ENCODE measurements around the gene TARBP1. TPM values are rescaled to one million over a fixed set of nuclear protein-coding genes. Genes with fewer than 3 reads are reported as not detected.
"Not testable (repeated sequence)": the region's sequence is repeated elsewhere in the genome, so short reads cannot be mapped to it uniquely, and the experiment has no call there.

Gene TARBP1
- total RNA-seq, 2 experiments from 2014 or later = 38.4 to 40.9 TPM

DNA sequence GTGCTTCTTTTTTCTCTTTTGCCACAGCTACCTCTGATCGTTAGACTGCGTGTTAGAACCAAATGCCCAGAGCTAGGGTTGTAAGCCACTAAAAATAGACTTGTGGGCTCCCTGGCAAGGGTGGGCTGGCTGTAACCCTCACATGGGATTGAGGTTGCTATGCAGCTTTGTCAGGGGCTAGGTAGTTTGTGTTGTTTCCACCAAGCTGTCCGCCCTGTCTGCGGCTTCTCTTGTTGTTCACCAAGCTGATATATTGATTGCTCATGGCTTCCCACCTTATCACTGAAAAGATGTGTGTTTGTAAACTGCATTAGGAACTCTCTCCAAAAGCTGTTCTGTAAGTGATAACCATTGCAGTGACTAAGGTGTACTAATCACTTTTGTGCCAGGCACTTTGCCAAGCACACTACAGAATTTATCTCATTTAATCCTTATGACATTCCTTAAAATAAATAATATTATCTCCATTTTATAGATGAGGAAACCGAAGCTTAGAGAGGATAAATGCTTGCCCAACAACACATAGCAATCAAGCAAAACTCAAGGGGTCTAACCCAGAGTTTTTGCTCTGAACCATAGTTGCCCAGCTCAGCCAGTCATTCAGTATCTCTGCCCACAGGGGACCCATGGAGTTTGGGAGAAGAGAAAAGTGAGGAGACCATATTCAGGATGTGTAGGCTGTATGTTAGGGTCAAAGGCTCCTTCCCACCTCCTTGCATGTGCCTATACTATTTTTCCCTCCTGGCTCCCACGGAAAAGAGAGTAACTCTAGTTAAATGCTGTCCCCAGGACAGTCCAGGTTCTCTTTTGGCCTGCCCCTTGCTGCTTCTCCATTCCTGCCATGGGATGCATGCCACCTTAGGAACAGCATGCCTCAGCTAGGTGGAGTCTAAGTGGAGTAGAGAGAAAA is 42.2 kb upstream of the TARBP1 start:
- H3K4me1 Mint-ChIP-seq (ENCODE audit: low read depth) = peaks cover 6% of the 10 kb centered on the region
- TF ChIP-seq, protein P1, sequence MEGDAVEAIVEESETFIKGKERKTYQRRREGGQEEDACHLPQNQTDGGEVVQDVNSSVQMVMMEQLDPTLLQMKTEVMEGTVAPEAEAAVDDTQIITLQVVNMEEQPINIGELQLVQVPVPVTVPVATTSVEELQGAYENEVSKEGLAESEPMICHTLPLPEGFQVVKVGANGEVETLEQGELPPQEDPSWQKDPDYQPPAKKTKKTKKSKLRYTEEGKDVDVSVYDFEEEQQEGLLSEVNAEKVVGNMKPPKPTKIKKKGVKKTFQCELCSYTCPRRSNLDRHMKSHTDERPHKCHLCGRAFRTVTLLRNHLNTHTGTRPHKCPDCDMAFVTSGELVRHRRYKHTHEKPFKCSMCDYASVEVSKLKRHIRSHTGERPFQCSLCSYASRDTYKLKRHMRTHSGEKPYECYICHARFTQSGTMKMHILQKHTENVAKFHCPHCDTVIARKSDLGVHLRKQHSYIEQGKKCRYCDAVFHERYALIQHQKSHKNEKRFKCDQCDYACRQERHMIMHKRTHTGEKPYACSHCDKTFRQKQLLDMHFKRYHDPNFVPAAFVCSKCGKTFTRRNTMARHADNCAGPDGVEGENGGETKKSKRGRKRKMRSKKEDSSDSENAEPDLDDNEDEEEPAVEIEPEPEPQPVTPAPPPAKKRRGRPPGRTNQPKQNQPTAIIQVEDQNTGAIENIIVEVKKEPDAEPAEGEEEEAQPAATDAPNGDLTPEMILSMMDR (IDR thresholded peaks at IDR 0.05) = no peak
- no peak for ATAC-seq (ENCODE audit: poor library complexity)
- Histone ChIP-seq H3K36me3 (ENCODE audit: insufficient read depth, low read length) (no peaks in the 10 kb centered on the region), H3K27me3 (ENCODE audit: control insufficient read depth in 1 of 2, insufficient read depth in 2 of 2, low read length in 2 of 2) (no peaks in the 10 kb centered on the region), H3K4me1 (ENCODE audit: insufficient read depth, low read length) (peaks cover 16% of the 10 kb centered on the region), H3K4me3 (ENCODE audit: low read length) (no peak overlapping the region), H3K27ac (ENCODE audit: low read depth in 1 of 2, low read length in 2 of 2) (no peak overlapping the region), H3K9me3 (ENCODE audit: control insufficient read depth in 1 of 2, insufficient read depth in 1 of 2, low read length in 2 of 2) (no peaks in the 10 kb centered on the region)
- intact Hi-C loops (cut with DNase I, micrococcal nuclease) = no loop called here
- H3K27me3 Mint-ChIP-seq = no peaks in the 10 kb centered on the region
- POLR2A ChIA-PET = no interaction called here
- no peaks in the 10 kb centered on the region for H3K36me3 Mint-ChIP-seq (ENCODE audit: low read depth)
- DNase-seq = no peak
- H3K9me3 Mint-ChIP-seq = no peaks in the 10 kb centered on the region
- H3K4me3 Mint-ChIP-seq = no peak overlapping the region
- CTCF ChIA-PET = no interaction called here
- H3K27ac Mint-ChIP-seq = no peak overlapping the region

GRCh38 chr1:234519506-234519905 is 40.5 kb upstream of the TARBP1 start:
- POLR2A ChIA-PET = no interaction called here
- H3K27me3 Mint-ChIP-seq = no peaks in the 10 kb centered on the region

GRCh38 chr1:234518876-234519275 is 39.9 kb upstream of the TARBP1 start:
- no peak overlapping the region for H3K27ac ChIP-seq (ENCODE audit: low read depth in 1 of 2, low read length in 2 of 2)
- CTCF ChIA-PET = no interaction called here
- H3K4me1 Mint-ChIP-seq (ENCODE audit: low read depth) = no peaks in the 10 kb centered on the region
- DNase-seq = no peak
- H3K36me3 Mint-ChIP-seq (ENCODE audit: low read depth) = no peaks in the 10 kb centered on the region
- TF ChIP-seq, protein P1 (IDR thresholded peaks at IDR 0.05) = no peak
- no peaks in the 10 kb centered on the region for H3K27me3 Mint-ChIP-seq
- H3K4me3 ChIP-seq (ENCODE audit: low read length) = no peak overlapping the region
- intact Hi-C loops (cut with DNase I, micrococcal nuclease) = no loop called here
- H3K27me3 ChIP-seq (ENCODE audit: control insufficient read depth in 1 of 2, insufficient read depth in 2 of 2, low read length in 2 of 2) = no peaks in the 10 kb centered on the region
- no peak overlapping the region for H3K27ac Mint-ChIP-seq
- H3K4me1 ChIP-seq (ENCODE audit: insufficient read depth, low read length) = peaks cover 16% of the 10 kb centered on the region
- POLR2A ChIA-PET = no interaction called here
- no peak for ATAC-seq (ENCODE audit: poor library complexity)
- no peaks in the 10 kb centered on the region for H3K9me3 Mint-ChIP-seq
- H3K4me3 Mint-ChIP-seq = no peak overlapping the region
- H3K36me3 ChIP-seq (ENCODE audit: insufficient read depth, low read length) = no peaks in the 10 kb centered on the region
- H3K9me3 ChIP-seq (ENCODE audit: control insufficient read depth in 1 of 2, insufficient read depth in 1 of 2, low read length in 2 of 2) = no peaks in the 10 kb centered on the region

More at GRCh38 chr1:234519506-234519905, 40.5 kb upstream of the TARBP1 start:
- Mint-ChIP-seq H3K27ac (no peak overlapping the region), H3K4me3 (no peak overlapping the region), H3K4me1 (ENCODE audit: low read depth) (no peaks in the 10 kb centered on the region), H3K36me3 (ENCODE audit: low read depth) (no peaks in the 10 kb centered on the region), H3K9me3 (no peaks in the 10 kb centered on the region)
- H3K27me3 ChIP-seq (ENCODE audit: control insufficient read depth in 1 of 2, insufficient read depth in 2 of 2, low read length in 2 of 2) = no peaks in the 10 kb centered on the region
- CTCF ChIA-PET = no interaction called here
- no peak overlapping the region for H3K27ac ChIP-seq (ENCODE audit: low read depth in 1 of 2, low read length in 2 of 2)
- TF ChIP-seq, protein P1 (IDR thresholded peaks at IDR 0.05) = no peak
- H3K36me3 ChIP-seq (ENCODE audit: insufficient read depth, low read length) = no peaks in the 10 kb centered on the region
- intact Hi-C loops (cut with DNase I, micrococcal nuclease) = no loop called here
- H3K4me1 ChIP-seq (ENCODE audit: insufficient read depth, low read length) = peaks cover 16% of the 10 kb centered on the region
- ATAC-seq (ENCODE audit: poor library complexity) (no peak), DNase-seq (no peak)
- H3K4me3 ChIP-seq (ENCODE audit: low read length) = no peak overlapping the region
- H3K9me3 ChIP-seq (ENCODE audit: control insufficient read depth in 1 of 2, insufficient read depth in 1 of 2, low read length in 2 of 2) = no peaks in the 10 kb centered on the region

GRCh38 chr1:234518086-234518485 is 39.1 kb upstream of the TARBP1 start:
- H3K27me3 ChIP-seq (ENCODE audit: control insufficient read depth in 1 of 2, insufficient read depth in 2 of 2, low read length in 2 of 2); H3K27me3 Mint-ChIP-seq; H3K9me3 Mint-ChIP-seq; H3K4me3 ChIP-seq (ENCODE audit: low read length); intact Hi-C loops (cut with DNase I, micrococcal nuclease); H3K36me3 ChIP-seq (ENCODE audit: insufficient read depth, low read length); H3K4me1 ChIP-seq (ENCODE audit: insufficient read depth, low read length); H3K27ac Mint-ChIP-seq; H3K27ac ChIP-seq (ENCODE audit: low read depth in 1 of 2, low read length in 2 of 2); H3K9me3 ChIP-seq (ENCODE audit: control insufficient read depth in 1 of 2, insufficient read depth in 1 of 2, low read length in 2 of 2); H3K36me3 Mint-ChIP-seq (ENCODE audit: low read depth); CTCF ChIA-PET; POLR2A ChIA-PET; H3K4me1 Mint-ChIP-seq (ENCODE audit: low read depth); DNase-seq; H3K4me3 Mint-ChIP-seq; ATAC-seq (ENCODE audit: poor library complexity): not testable (repeated sequence)

All from CD4-positive, alpha-beta T cell (primary cell).